Upper lobe of left lung (tissue), 6 donors: ENCODE data around the gene FAM110D. TPM values are rescaled to one million over a fixed set of nuclear protein-coding genes. Genes with fewer than 3 reads are reported as not detected.
A peak's percentile ranks its signal among the peaks of the same experiment; 100 is the strongest.

Experiments
- ATAC-seq, 2 donors: fragments of 200-7000 bp; cut with Tn5 transposase; one replicate each; pipeline ENCODE4 v1.9.1; 2022; ENCODE audit warnings: mild to moderate bottlenecking in 2 of 2, moderate library complexity in 2 of 2; ENCODE audit not compliant: low FRiP score in 2 of 2
- DNase-seq, 2 donors: peaks; one replicate each; pipeline ENCODE4 v3.0.0-alpha.2; 2019 to 2020
- H3K27ac ChIP-seq, 4 donors: fragments of 200-600 bp; sonication (generic); one replicate each; pipeline ENCODE4 v1.5.1; 2016 to 2019
- H3K27me3 ChIP-seq, 4 donors: fragments of 200-600 bp; sonication (generic); one replicate each; pipeline ENCODE4 v1.5.1; 2017 to 2019
- H3K36me3 ChIP-seq, 4 donors: fragments of 200-600 bp; sonication (generic); one replicate each; pipeline ENCODE4 v1.5.1; 2016 to 2019
- H3K4me1 ChIP-seq, 4 donors: fragments of 200-600 bp; sonication (generic); one replicate each; pipeline ENCODE4 v1.5.1; 2018 to 2019
- H3K4me3 ChIP-seq, 4 donors: fragments of 200-600 bp; sonication (generic); one replicate each; pipeline ENCODE4 v1.5.1; 2017 to 2019; ENCODE audit warnings: mild to moderate bottlenecking in 2 of 4, moderate library complexity in 1 of 4
- H3K9me3 ChIP-seq, 4 donors: fragments of 200-600 bp; sonication (generic); one replicate each; pipeline ENCODE4 v1.5.1; 2018 to 2019
- EP300 ChIP-seq, 4 donors: sonication (generic); formaldehyde crosslinking; IDR thresholded peaks; one replicate each; pipeline ENCODE4 v1.5.1; 2017; ENCODE audit warnings: antibody characterized with exemption in 4 of 4, control low read depth in 2 of 4
- POLR2A ChIP-seq, 4 donors: fragments of 450-650 bp; IDR thresholded peaks; one replicate each; pipeline ENCODE4 v1.5.1; 2016 to 2017; ENCODE audit warnings: antibody characterized with exemption in 4 of 4, mild to moderate bottlenecking in 2 of 4
- POLR2AphosphoS5 ChIP-seq, 2 donors: sonication (generic); formaldehyde crosslinking; IDR thresholded peaks; one replicate each; pipeline ENCODE4 v1.5.1; 2017; ENCODE audit warnings: antibody characterized with exemption in 2 of 2
- WGBS, 2 donors: methylation state at CpG; one replicate each; pipeline ENCODE4 v1.1.5; 2017 to 2018; 5-methylcytosine and 5-hydroxymethylcytosine counted together
- total RNA-seq, 6 donors: library from RNA; depleted of rRNA in 4 of 6; stranded (reverse); fragments of >200 nt in 4 of 6; gene quantifications; one replicate each; pipeline versions ENCODE4 v1.1.0 to v1.2.1, GENCODE V29; 2016 to 2021
- TF ChIP-seq, protein P1 (sequence below), 6 experiments: fragments of 450-650 bp in 4 of 6; fragments of 200-600 bp in 2 of 6; sonication (generic) in 2 of 6; IDR thresholded peaks; one replicate each; pipeline ENCODE4 v1.5.1; 2016 to 2019; ENCODE audit warnings: antibody characterized with exemption in 6 of 6
- donor health status: DM: no; HTN: no; CAD: no; lungs with moderate emphysema.
- donor health status: DM: no; HTN: yes; CAD: no; lungs with severe emphysema.

Gene FAM110D
- total RNA-seq, 6 donors from 2014 or later: 1.0 to 6.7 (median 4.7) TPM

DNA sequence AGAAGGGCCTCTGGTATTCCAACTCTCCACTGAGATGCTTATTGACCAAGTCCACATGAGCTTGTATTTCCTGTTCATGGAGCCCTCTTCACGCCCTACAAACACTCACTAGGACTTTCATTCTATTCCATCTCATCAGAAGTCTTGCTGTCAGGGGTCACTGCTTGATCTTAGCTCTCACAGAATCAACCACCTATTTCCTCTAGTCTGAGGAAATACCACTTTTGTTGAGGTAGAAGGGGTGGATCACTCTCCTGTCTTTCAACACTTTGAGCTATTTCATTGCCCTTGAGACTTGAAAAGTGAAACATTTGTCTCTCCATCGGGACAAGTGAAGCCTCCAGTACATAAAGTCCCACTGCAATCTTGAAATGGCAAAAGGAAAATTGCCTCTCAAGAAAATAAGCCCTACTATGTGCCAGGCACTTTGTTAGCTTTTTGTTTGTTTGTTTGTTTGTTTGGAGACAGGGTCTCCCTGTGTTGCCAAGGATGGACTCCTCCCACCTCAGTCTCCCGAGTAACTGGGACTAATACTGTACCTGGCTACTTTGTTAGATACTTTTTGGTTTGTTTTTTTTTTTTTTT is 19.8 kb upstream of the FAM110D start:
- H3K27me3 ChIP-seq: no peaks in the 10 kb centered on the region
- H3K9me3 ChIP-seq: no peaks in the 10 kb centered on the region
- TF ChIP-seq POLR2AphosphoS5 (IDR thresholded peaks at IDR 0.05) (no peak), POLR2A (IDR thresholded peaks at IDR 0.05) (no peak), EP300 (IDR thresholded peaks at IDR 0.05) (no peak)
- TF ChIP-seq, protein P1, sequence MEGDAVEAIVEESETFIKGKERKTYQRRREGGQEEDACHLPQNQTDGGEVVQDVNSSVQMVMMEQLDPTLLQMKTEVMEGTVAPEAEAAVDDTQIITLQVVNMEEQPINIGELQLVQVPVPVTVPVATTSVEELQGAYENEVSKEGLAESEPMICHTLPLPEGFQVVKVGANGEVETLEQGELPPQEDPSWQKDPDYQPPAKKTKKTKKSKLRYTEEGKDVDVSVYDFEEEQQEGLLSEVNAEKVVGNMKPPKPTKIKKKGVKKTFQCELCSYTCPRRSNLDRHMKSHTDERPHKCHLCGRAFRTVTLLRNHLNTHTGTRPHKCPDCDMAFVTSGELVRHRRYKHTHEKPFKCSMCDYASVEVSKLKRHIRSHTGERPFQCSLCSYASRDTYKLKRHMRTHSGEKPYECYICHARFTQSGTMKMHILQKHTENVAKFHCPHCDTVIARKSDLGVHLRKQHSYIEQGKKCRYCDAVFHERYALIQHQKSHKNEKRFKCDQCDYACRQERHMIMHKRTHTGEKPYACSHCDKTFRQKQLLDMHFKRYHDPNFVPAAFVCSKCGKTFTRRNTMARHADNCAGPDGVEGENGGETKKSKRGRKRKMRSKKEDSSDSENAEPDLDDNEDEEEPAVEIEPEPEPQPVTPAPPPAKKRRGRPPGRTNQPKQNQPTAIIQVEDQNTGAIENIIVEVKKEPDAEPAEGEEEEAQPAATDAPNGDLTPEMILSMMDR (IDR thresholded peaks at IDR 0.05): no peak
- no peak overlapping the region for H3K4me3 ChIP-seq
- no peak overlapping the region for H3K27ac ChIP-seq
- WGBS, 2 donors: 49 to 59% methylated on average over 3 of the region's 3 CpGs
- no peak for DNase-seq
- H3K36me3 ChIP-seq: no peaks in the 10 kb centered on the region
- ATAC-seq: peak in 1 of 2 donors; percentile 57
- peaks cover 0 to 4% (median 0%) of the 10 kb centered on the region in 4 donors for H3K4me1 ChIP-seq

DNA sequence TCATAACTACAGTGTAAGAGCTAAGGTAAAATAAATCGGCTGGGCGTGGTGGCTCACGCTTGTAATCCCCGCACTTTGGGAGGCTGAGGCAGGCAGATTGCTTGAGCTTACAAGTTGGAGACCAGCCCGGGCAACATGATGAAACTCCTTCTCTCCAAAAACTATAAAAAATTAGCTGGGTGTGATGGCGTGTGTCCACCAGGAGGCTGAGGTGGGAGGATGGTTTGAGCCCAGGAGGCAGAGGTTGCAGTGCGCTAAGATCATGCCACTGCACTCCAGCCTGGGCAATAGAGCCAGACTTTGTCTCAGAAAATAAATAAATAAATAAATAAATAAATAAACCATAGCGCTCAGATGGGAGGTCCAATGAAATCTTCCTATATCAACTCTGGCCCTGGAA is 16.7 kb upstream of the FAM110D start:
- TF ChIP-seq POLR2AphosphoS5 (IDR thresholded peaks at IDR 0.05) (no peak), EP300 (IDR thresholded peaks at IDR 0.05) (no peak)
- TF ChIP-seq, protein P1 (IDR thresholded peaks at IDR 0.05): peak in 1 of 6 experiments; percentile 10
- H3K36me3 ChIP-seq: no peaks in the 10 kb centered on the region
- peaks cover 0 to 5% (median 4%) of the 10 kb centered on the region in 4 donors for H3K4me1 ChIP-seq
- 81% methylated on average over 8 of the region's 8 CpGs for WGBS, 2 donors
- H3K27me3 ChIP-seq: no peaks in the 10 kb centered on the region
- no peak for ATAC-seq
- peak overlapping the region in 1 of 4 donors; percentile 7 for H3K4me3 ChIP-seq
- no peak for DNase-seq
- no peaks in the 10 kb centered on the region for H3K9me3 ChIP-seq
- no peak overlapping the region for H3K27ac ChIP-seq

DNA sequence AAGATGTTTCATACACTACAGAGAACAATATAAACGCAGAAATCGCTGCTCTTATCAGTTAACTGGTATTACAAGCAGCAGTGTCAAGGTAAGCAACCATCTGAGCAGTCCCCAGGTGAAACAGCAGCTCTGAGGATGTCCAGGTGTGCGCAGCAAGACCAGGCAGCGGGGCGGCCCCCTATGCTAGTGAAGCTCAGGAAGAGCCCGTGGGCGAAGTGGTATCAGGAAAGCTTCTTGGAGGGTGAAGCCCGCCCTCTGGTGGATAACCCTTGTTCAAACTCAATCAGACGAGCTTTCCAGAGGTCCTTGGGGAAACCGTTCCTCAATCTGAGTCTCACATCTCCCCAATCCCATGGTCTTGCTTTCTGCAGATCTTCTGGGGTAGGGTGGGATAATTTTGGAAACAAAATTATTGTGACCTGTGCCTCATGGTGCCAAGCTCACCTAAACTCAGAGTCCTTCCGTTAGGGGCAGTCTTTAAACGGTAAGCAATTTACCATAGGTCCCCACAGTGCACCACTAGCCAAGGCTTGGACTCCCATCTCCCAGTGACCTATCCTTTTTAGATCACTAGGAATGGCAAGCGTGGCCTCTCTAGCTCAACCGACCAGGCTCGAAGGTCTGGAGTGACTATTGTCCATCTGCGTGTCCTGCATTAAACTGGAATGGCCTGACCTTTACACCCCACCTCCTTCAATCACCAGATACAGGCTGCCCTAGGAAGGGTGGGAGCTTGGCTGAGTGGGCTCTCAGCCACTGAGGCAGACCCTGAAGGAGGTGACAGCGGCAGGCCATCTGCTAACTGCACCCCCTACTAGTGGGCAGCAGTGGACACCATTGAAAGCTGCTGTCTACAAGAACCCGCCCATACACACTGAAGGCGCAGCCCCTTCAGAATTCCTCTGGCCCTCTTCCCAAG is 13.6 kb upstream of the FAM110D start:
- H3K27ac ChIP-seq: no peak overlapping the region
- TF ChIP-seq POLR2AphosphoS5 (IDR thresholded peaks at IDR 0.05) (no peak), EP300 (IDR thresholded peaks at IDR 0.05) (no peak), POLR2A (IDR thresholded peaks at IDR 0.05) (no peak)
- TF ChIP-seq, protein P1 (IDR thresholded peaks at IDR 0.05): peak; percentile 71 to 87 (median 76)
- no peaks in the 10 kb centered on the region for H3K9me3 ChIP-seq
- DNase-seq (peak; percentile 73 to 90), ATAC-seq (peak; percentile 85 to 94)
- H3K4me1 ChIP-seq: peaks cover 0 to 5% (median 4%) of the 10 kb centered on the region in 4 donors
- no peaks in the 10 kb centered on the region for H3K36me3 ChIP-seq
- H3K4me3 ChIP-seq: no peak overlapping the region
- WGBS, 2 donors: 33 to 41% methylated on average over 10 to 18 of the region's 19 CpGs
- no peaks in the 10 kb centered on the region for H3K27me3 ChIP-seq

DNA sequence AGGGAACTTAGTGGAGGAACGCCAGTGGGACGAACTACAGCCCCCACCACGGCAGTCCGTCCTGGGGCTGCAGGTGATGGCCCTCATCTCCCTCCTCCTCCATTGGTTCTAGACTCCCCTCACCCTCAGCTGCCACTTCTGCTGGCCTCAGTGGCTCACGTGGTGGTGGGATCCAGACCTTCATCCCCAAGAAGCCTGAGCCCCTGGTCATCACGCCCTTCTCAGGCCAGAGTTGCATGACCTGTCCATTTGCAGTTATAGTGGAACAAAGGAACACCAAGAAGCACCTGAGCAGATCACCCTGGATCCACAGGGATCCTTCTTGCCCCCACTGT is 13.0 kb upstream of the FAM110D start:
- Histone ChIP-seq H3K27ac (no peak overlapping the region), H3K4me3 (no peak overlapping the region), H3K36me3 (no peaks in the 10 kb centered on the region), H3K4me1 (peaks cover 0 to 5% (median 2%) of the 10 kb centered on the region in 4 donors), H3K27me3 (no peaks in the 10 kb centered on the region), H3K9me3 (no peaks in the 10 kb centered on the region)
- 41 to 69% methylated on average over 4 to 6 of the region's 6 CpGs for WGBS, 2 donors
- TF ChIP-seq EP300 (IDR thresholded peaks at IDR 0.05) (no peak), POLR2A (IDR thresholded peaks at IDR 0.05) (no peak), POLR2AphosphoS5 (IDR thresholded peaks at IDR 0.05) (no peak)
- TF ChIP-seq, protein P1 (IDR thresholded peaks at IDR 0.05): no peak
- no peak for DNase-seq
- ATAC-seq: no peak
